Dermis blood vessel endothelial cell (primary cell): ENCODE results near the gene COLQ. TPM values are rescaled to one million over a fixed set of nuclear protein-coding genes. Genes with fewer than 3 reads are reported as not detected.
"Not testable (repeated sequence)": the region's sequence is repeated elsewhere in the genome, so short reads cannot be mapped to it uniquely, and the experiment has no call there.

ENCODE experiments used
- DNase-seq: peaks from one replicate; pipeline ENCODE4 v3.0.0; 2010
- total RNA-seq: library from RNA; depleted of rRNA; stranded (reverse); fragments of >200 nt; gene quantifications from 2 replicates; pipeline ENCODE4 v1.2.3, GENCODE V29; 2014

The COLQ gene
- total RNA-seq = 1.0 and 1.2 TPM in 2 replicates

DNA sequence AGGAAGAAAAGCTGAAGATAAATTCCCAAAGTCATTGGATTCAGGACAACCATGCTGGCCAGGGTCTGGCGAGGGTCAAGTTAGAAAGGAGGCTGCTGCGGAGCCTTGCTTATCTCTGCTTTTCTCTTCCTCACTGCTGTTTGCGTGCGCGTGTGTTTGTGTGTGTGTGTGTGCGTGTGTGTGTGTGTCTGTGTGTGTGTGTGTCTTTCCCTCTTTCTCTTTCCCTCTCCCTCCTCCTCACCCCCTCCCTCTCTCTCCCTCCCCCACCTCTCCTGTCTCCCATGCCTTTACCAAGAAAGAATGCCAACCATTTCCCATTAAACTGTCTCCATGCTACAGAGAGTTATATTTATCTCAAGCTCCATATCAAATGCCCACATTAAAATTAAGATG, at the start of gene COLQ:
COLQ (minus strand) TSS at position 134 of the 393 bp plus-strand sequence; CDS start at position 53, 81 bp downstream.
- peak; percentile 5 for DNase-seq

DNA sequence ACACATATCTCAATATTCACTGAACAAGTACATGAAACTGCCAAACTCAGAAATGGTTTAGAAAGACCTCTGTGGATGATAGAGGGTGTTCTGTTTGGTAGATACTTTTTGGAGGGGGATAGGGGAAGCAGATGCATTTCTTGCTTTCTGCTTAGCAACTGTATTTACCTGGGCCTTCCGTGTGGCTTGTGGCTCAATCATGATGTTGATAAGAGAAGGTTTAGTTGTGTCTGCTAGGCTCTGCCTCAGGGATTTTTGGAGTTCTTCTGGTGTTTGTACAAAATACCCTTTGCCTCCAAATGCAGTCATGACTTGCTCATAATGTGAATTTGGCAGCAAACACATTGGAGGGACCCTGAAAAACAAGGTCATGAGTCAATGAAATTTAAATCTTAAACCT, 41.7 kb upstream of the COLQ start:
- no peak for DNase-seq

DNA sequence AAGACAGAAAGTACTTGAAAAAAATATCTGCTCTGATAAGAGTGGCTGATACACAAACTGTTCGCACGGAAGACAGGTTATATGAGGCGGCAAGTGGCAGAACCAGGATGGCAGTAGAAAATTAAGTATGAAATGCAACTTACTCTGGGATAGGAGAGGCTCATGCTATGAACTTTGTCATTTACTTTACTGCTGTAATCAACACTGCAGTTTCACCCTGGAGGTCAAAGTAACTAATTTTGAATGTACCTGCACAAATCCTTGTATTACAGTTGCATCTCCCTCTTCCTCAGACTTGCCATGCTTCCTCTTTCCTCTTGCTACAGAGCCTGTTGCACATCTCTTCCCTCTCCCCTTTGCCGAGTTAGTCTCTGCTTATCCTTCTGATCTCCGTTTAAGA, 41.1 kb upstream of the COLQ start:
- DNase-seq = no peak

DNA sequence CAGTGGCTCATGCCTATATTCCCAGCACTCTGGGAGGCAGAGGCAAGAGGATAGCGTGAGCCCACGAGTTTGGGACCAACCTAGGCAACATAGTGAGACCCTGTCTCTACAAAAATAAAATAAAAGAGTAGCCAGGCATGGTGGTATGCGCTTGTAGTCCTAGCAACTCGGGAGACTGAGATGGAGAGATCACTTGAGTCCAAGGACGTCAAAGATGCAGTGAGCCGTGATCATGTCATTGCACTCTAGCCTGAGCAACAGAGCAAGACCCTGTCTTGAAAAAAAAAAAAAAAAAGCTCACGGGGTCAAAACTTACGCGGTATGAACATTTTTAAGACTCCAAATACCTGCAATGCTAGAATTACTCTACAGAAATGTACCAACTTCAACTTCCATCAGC, 37.1 kb upstream of the COLQ start:
- DNase-seq = no peak

DNA sequence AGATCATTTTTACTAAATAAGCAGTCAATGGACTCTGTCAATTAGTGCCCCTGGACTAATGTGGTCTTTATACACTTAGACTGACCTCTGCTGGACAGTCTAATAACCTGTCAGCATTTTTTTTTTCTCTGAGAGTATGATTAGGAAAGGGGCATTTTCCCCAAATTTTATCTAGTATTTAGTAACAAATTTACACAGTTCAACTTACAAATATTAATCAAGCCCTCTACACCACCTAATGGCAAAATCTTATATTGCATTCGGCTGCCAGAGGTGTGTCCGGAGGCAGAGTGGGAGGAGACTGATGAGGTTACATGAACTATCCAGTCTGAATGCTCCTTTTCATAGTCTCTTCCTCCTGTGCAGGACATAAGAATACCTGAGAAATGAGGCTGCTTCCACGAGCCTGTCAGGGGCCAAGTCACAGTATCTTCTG, 36.0 kb upstream of the COLQ start:
- DNase-seq = peak; percentile 88

DNA sequence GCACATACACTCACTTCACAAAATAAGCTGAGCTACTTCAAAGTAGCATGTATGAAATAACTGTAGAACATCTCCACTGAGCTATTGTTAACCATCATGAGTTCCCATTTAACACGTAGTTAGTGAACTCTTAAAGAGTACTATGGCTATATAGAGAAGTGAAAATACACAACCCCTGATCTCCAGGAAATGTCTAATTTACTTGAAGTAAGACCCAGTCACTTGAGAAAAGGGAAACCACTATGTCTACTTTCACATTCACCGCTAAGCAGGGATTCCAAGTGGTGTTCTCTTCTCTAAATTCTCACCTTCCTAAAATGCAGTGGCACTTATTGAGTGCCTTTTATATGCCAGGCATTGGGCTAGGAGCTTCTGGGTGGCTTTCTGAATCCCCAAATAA, 35.0 kb upstream of the COLQ start:
- no peak for DNase-seq

DNA sequence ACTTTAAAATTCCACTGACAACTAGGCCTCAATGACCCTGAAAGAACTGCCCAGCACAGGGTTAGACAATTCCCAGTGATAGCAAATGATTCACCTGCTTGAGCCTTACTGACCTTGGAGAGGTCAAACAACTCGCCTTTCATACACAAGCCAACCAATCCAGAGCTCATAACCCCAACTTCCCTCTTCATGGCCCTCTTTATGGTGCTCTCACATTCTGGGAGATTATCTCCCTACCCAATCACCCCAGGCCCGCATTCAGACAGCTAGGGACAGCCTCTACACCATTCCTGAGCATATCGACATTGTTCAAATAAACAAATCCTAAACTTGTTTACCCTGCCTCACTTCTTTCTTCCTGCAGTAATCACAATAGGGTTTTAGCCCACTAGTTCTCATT, 32.2 kb upstream of the COLQ start:
- DNase-seq = no peak

DNA sequence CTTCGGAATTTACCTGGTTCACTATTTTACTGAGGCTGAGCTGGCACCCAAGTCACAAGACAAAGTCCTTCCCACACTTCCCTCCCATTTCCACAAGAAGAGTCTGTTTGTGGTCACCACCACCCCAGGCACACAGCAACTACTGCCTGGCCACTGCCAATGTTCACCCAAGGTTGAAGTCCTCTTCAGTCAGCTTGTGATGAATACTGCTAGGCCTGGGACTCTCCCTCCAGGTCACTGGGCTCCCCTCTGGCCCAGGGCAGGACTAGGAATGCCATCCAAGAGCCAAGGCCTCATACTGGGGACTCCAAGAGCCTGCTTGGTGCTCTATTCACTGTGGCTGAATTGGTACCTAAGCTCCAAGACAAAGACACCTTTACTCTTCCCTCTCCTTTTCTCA, 30.4 kb upstream of the COLQ start:
- DNase-seq = no peak

DNA sequence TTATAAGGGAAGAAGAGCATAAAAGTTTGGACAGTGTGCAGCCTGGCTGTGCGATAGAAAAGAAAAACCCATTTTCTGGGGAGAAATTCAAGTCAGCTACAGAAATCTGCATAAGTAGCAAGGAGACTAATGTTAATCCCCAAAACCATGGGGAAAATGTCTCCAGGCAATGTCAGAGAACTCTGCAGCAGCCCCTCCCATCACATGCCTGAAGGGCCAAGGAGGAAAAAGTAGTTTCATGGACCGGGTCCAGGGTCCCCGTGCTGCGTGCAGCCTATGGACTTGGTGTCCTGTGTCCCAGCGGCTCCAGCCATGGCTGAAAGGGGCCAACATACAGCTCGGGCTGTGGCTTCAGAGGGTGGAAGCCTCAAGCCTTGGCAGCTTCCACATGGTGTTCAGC, 28.3 kb upstream of the COLQ start:
- no peak for DNase-seq

DNA sequence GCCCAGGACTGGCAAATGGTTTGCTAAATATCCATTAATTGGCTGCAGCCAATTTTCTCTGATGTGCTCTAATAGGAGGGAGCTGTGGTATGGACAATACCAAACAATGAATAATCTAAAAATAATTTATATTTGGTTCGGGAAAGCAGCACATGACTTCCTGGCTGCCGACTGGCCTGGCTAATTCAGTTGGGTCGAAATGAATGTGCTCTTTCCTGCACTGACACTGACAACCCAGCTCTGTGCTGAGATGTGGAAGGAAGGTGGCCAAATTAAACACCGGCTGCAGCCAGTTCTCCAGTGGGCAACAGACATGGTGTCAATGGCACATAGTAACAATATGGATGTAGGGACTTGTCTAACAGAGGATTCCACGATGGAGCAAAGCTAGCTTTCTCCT, 21.1 kb upstream of the COLQ start:
- DNase-seq = peak; percentile 65

DNA sequence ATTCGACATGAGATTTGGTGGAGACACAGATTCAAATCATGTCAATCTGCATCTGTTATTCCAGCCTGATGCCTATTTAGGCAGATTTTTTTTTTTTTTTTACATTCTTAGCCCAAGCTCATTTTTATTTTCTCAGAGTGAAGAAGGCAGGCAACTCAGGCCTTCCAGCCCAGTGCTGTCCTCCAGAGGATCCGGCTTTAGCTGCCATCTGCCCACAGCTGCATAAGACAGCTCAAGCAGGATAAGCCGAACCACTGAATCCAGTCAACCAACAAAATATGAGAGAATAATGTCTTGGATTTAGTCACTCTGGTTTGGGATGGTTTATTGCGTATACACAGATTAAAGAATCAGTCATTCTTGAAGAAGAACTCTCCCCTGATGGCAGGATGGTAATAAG, 19.9 kb upstream of the COLQ start:
- no peak for DNase-seq

DNA sequence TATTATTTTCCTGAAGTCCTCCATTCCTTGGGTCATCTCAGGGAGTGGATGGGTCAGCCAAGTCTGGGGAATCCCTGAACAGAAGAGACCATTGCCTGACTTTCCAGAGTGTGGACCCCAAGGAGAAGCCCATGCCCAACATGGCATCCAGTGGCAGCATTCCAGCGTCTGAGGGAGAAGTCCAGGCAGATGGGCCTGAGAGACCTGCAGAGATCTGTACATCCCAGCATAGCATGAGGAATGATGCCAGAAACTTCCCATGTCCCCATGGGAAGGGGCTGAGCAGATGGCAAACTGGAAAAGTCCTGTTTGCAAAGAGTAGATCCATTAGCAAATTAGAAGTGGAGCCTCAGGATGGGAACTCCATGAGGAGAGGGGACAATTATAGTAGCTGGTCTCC, 17.6 kb upstream of the COLQ start:
- no peak for DNase-seq

DNA sequence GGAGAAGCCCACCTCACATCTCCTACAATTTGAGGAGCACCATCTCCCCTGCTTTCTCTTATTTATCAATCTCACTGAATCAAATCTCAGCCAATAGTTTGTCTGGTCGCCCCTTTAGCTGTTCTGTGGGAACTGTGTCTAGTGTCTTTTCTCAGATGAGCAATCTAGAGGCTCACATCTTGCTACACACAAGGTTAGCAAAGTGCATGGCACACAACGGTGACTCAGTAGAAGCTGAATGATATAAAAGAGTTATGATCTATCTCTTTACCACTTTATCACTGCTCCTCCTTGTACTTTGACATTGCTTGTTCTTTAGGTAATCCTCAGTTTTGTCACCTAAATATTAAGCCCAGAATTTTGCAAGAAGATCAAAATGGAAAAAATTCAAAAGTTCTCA, 16.8 kb upstream of the COLQ start:
- DNase-seq = no peak

DNA sequence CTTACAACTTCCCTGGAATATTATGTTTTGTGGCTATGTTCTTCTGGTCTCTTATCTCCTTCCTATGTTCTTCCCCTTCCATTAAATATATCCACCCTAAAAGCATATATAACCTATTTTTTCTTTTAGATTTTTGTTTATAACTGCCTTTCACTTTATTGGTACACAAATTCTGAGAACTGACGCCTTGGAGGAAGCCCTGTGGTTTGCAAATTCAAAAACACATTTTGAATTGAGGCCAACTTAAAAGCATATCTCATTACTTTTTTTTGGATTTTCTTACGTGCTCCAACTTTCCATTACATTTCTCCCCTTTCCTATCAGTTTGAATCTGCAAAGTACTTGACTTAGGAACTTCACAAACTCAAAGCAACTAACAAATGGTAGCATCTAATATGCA, 15.3 kb upstream of the COLQ start:
- no peak for DNase-seq

DNA sequence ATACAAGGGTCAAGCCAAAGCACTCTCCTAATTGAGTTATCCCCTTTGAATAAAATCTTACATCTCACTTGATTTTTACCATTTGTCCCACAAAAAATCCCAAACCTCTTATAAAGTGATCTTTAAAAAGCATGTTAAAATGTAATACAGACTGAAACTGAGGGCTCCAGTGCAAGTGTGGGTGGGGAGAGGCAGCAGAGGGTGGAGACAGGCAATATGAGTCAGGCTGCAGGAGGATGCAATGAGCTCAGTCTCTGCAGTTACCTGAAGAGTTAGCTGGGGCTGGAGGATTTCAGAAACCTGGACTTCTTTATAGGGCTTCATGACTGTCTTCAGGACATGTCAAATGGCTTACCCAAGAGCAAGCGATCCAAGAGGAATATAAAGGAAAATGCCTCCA, 14.2 kb upstream of the COLQ start:
- no peak for DNase-seq

DNA sequence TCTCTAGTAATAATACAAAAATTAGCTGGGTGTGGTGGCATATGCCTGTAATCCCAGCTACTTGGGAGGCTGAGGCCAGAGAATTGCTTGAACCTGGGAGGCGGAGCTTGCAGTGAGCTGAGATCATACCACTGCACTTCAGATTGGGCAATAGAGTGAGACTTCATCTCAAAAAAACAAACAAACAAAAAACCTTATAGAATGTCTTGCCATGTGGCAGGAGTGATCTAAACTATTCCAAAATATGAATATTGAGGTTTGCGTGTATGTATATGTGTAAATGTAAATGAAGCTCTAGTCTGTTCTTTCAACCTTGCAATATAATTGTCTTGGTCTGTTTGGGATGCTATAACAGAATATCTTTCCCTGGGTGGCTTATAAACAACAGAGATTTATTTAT, 11.1 kb upstream of the COLQ start:
- not testable (repeated sequence) for DNase-seq

DNA sequence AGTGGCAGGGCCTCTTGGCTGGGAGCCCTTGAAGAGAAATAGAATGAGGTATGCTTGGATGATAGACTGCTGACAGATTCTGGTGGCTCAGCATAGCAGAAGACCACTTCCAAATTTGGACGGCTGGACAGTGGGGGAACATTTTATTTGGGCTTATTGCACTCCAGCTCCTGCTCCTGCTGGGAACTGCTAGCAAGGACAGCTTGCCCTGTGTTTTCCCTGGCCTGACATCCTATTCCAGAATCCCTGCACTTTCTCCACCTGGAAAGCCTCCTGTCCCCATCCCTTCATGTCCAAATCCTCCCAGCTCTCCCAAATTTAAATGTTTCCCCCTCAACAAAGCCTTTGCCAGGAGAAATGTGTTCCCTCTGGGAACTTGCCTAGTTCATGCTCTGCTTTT, 9.8 kb upstream of the COLQ start:
- no peak for DNase-seq

DNA sequence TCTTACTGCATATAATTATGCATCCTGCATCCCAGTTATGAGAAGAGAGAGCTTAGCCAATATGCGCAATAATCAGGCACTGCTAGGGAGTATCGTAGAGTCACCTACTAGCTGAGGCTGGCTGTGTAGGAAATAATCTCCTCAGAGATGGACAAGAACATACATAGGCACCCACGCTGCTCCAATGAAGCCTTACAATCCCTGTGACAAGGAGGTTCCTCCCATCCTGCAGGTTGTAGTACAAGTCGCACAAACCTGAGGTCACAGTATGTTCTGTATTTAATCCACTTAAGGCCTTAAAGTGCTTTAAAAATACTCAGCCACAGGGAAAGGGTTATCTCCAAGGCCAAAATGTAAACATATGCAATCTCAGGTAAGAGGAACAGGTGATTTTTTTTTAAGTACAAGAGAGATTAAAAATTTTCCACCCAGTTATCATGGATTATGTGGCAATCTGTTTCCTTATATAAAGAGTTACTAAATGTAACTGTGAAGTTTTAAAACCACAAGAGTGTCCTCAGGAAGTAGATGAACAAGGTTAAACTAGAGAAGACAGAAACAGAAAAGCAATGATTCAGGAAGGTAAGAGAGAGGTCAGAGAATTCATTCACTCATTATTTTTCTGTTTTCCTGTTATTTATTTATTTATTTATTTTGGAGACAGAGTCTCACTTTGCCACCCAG, 7.5 kb upstream of the COLQ start:
- no peak for DNase-seq

DNA sequence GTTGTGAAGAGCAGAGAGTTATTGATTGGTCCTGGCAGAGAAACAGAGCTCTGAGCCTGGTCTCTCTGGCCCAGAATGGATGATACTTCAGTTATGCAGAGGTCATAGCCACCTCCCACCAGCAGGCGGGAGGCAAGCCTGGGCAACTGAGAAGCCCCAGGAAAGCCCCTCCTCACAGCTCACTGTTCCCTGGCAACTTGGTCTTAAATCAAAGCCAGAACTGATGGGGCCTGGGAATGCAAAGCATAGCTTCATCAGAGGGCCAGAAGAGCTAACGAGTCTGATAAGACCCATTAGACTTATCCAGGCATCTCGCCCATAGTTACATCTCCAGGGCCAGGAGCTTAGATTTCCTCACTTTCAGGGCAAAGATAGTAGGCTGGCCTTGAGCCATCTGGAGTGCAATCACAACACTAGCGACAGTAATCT, 5.5 kb upstream of the COLQ start:
- no peak for DNase-seq

DNA sequence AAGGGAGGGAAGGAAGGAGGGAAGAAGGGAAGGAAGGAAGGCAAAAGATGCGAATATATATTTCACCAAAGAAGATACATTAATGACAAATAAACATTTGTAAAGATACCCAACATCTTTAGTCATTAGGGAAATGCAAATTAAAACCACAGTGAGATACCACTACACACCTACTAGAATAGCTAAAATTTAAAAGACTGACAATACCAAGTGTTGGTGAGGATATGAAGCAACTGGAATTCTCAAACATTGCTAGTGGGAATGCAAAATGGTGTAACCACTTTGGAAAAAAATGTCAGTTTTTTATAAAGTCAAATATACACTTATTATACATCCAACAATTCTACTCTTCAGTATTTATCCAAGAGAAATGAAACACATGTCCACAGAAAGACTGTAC, 4.3 kb upstream of the COLQ start:
- no peak for DNase-seq

DNA sequence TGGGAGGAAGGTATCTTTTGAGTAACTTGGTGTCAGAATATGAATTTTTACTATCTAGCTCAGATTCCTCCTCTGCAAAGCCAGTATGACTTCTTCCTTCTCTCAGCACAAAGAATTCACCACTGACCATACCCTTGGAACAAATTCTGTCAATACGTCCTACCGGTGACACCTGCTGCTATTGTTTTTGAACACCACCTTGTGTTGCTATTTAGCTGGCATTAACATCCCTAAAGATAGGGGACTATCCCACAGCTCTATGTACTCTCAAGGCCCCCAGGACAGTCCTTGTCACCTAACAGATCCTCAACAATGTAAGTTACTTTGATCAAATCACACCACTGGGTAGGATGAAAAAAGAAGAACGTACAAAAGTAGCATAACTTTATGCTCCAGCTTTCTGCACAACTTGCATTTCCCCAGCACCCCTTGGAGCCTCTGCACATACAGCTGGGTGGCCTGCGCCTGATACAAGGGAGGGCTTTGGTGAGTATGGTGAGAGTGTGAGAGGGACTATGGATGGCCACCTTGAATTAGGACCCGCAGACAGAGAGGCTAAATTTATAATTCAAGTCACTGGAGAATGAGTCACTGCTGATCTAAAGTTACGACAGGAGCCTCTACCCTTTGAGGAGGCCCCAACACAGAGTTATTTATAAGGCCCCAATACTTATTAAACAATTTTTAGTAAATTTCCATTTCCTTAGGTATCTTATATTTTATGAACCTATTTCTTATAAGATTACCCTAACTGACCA, 2.3 kb upstream of the COLQ start:
- no peak for DNase-seq

DNA sequence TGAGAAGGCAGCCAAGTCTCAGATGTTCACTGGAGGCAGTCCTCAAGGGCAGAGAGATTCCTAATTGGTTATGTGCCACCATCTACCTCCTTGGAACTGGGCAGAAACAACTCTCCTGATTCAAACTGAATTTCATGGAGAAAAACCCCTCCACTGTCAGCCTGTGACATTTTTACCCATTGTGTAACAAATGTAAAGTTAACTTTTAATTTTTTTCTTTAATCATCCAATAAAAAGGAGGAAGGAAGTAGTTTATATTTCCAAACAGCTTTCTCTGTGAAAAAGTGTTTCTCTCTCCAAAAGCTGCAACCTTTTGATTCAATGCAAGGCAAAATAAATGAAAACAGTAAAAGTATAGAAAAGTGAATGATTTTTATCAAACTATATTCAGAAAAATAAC, 510 bp upstream of the COLQ start:
- DNase-seq = no peak

DNA sequence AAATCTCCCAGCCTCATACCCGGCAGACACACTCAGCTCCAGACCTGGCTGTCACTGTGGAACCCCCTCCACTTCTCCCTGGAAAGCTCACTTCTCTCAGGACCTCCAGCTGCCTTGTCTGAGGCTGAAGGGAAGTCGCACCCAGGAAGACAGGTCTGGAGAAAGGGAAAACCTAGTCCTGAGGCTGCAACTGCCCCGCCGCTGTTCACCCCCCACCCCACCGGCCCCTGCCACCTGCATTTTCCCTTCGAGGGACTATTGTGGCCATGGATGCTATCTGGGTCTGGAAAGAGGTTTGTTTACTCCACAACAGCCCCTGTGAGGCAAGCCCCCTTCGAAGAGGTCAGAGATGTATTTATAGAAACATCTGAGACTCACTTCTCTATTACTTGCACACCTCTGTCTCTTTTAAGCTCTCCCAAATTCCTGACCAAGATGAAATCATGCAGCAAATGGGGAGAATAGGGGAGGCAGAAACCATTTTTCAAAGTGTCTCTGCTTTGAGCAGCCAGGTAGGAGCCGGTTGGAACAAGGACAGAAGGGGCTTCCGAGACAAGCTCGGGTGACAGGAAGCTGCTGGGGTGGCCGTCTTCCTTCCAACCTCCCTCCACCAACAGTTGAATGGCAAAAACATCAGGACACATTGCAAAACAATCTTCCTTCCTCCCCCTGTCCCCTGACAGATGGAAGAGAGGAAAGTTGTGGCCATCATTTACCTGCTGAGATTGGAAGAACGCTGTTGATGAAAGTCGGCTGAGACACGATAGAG, 518 bp downstream of the COLQ start:
- DNase-seq = no peak

DNA sequence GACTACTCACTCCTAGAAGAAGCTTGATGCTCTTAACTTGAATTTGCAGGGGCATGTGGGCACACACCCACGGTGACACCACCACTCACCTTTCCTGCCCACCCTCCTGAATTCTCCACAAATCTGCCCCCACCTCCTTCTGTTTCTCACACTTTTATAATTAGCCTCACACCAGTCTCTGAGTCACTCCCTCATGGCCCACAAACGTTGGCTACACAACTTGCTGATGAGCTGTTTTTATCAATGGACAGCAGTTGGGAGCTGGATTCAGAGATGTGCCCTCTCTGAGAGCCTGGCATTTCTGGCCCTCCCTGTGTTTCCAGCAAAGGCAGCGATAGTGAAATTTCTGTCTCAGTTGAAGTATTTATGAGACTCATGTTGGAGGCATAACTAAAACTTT, 1.3 kb downstream of the COLQ start:
- DNase-seq = no peak
